T-helper 1 cell treated with Interleukin-12 subunit alpha and Interleukin-12 subunit beta and Interleukin-4 antibody, amounts not matched to agents 30 μg/mL and 1 μg/mL, for 36 hours (primary cell): Measurements from ENCODE around the gene TBL1XR1.
A peak's percentile ranks its signal among the peaks of the same experiment; 100 is the strongest.

Experiments
- H3K27ac Mint-ChIP-seq: one replicate; pipeline ENCODE4 v1.8.0; 2021; ENCODE audit warnings: mild to moderate bottlenecking, mixed read lengths
- H3K27me3 Mint-ChIP-seq: one replicate; pipeline ENCODE4 v1.8.0; 2021; ENCODE audit warnings: low read depth, mixed read lengths
- H3K36me3 Mint-ChIP-seq: one replicate; pipeline ENCODE4 v1.8.0; 2021; ENCODE audit warnings: low read depth, mixed read lengths
- H3K4me1 Mint-ChIP-seq: one replicate; pipeline ENCODE4 v1.8.0; 2021; ENCODE audit warnings: low read depth, mixed read lengths
- H3K4me3 Mint-ChIP-seq: one replicate; pipeline ENCODE4 v1.8.0; 2021; ENCODE audit warnings: mild to moderate bottlenecking, moderate library complexity, mixed read lengths
- H3K9me3 Mint-ChIP-seq: one replicate; pipeline ENCODE4 v1.8.0; 2021; ENCODE audit warnings: mixed read lengths

TBL1XR1 gene

GRCh38 chr3:177053107-177053506 lies 144.2 kb downstream of the TBL1XR1 start:
- no peak overlapping the region for H3K27ac Mint-ChIP-seq
- H3K4me3 Mint-ChIP-seq = no peak overlapping the region
- H3K4me1 Mint-ChIP-seq = peaks cover 11% of the 10 kb centered on the region
- H3K9me3 Mint-ChIP-seq = no peaks in the 10 kb centered on the region
- peaks cover 14% of the 10 kb centered on the region for H3K36me3 Mint-ChIP-seq
- H3K27me3 Mint-ChIP-seq = no peaks in the 10 kb centered on the region

- Mint-ChIP-seq H3K9me3 (no peaks in the 10 kb centered on the region), H3K36me3 (peaks cover 21% of the 10 kb centered on the region), H3K27ac (peak overlapping the region; percentile 29), H3K27me3 (no peaks in the 10 kb centered on the region), H3K4me3 (no peak overlapping the region), H3K4me1 (peaks cover 15% of the 10 kb centered on the region)
Measured at GRCh38 chr3:177051411-177051810, 145.9 kb downstream of the TBL1XR1 start.

GRCh38 chr3:177050501-177051237 lies 146.6 kb downstream of the TBL1XR1 start:
- H3K4me3 Mint-ChIP-seq = no peak overlapping the region
- peaks cover 24% of the 10 kb centered on the region for H3K36me3 Mint-ChIP-seq
- H3K9me3 Mint-ChIP-seq = no peaks in the 10 kb centered on the region
- peaks cover 13% of the 10 kb centered on the region for H3K4me1 Mint-ChIP-seq
- no peaks in the 10 kb centered on the region for H3K27me3 Mint-ChIP-seq
- H3K27ac Mint-ChIP-seq = no peak overlapping the region

- no peaks in the 10 kb centered on the region for H3K9me3 Mint-ChIP-seq
- H3K27me3 Mint-ChIP-seq = no peaks in the 10 kb centered on the region
- H3K36me3 Mint-ChIP-seq = peaks cover 54% of the 10 kb centered on the region
- no peak overlapping the region for H3K27ac Mint-ChIP-seq
- peaks cover 24% of the 10 kb centered on the region for H3K4me1 Mint-ChIP-seq
- H3K4me3 Mint-ChIP-seq = no peak overlapping the region
Measured at GRCh38 chr3:177045767-177046166, 151.5 kb downstream of the TBL1XR1 start.

- Mint-ChIP-seq H3K9me3 (no peaks in the 10 kb centered on the region), H3K4me1 (peaks cover 28% of the 10 kb centered on the region), H3K4me3 (no peak overlapping the region), H3K27me3 (no peaks in the 10 kb centered on the region), H3K27ac (no peak overlapping the region), H3K36me3 (peaks cover 54% of the 10 kb centered on the region)
Measured at GRCh38 chr3:177045222-177045621, 152.1 kb downstream of the TBL1XR1 start.

GRCh38 chr3:177041730-177042551 lies 155.3 kb downstream of the TBL1XR1 start:
- H3K9me3 Mint-ChIP-seq = no peaks in the 10 kb centered on the region
- H3K36me3 Mint-ChIP-seq = peaks cover 57% of the 10 kb centered on the region
- H3K4me3 Mint-ChIP-seq = no peak overlapping the region
- H3K27ac Mint-ChIP-seq = peak overlapping the region; percentile 47
- H3K27me3 Mint-ChIP-seq = no peaks in the 10 kb centered on the region
- H3K4me1 Mint-ChIP-seq = peaks cover 36% of the 10 kb centered on the region

- no peaks in the 10 kb centered on the region for H3K9me3 Mint-ChIP-seq
- peaks cover 32% of the 10 kb centered on the region for H3K4me1 Mint-ChIP-seq
- H3K36me3 Mint-ChIP-seq = peaks cover 56% of the 10 kb centered on the region
- no peaks in the 10 kb centered on the region for H3K27me3 Mint-ChIP-seq
- H3K4me3 Mint-ChIP-seq = no peak overlapping the region
- H3K27ac Mint-ChIP-seq = peak overlapping the region; percentile 47
Measured at GRCh38 chr3:177041021-177041729, 156.1 kb downstream of the TBL1XR1 start.

GRCh38 chr3:177039490-177040274 lies 157.6 kb downstream of the TBL1XR1 start:
- Mint-ChIP-seq H3K4me1 (peaks cover 36% of the 10 kb centered on the region), H3K4me3 (no peak overlapping the region), H3K36me3 (peaks cover 57% of the 10 kb centered on the region), H3K27me3 (no peaks in the 10 kb centered on the region), H3K27ac (no peak overlapping the region), H3K9me3 (no peaks in the 10 kb centered on the region)

GRCh38 chr3:177037241-177037640 lies 160.0 kb downstream of the TBL1XR1 start:
- Mint-ChIP-seq H3K9me3 (no peaks in the 10 kb centered on the region), H3K27me3 (no peaks in the 10 kb centered on the region), H3K36me3 (peaks cover 53% of the 10 kb centered on the region), H3K27ac (no peak overlapping the region), H3K4me1 (peaks cover 30% of the 10 kb centered on the region), H3K4me3 (no peak overlapping the region)

GRCh38 chr3:177035676-177036075 lies 161.6 kb downstream of the TBL1XR1 start:
- H3K36me3 Mint-ChIP-seq = peaks cover 48% of the 10 kb centered on the region
- H3K27ac Mint-ChIP-seq = no peak overlapping the region
- H3K4me3 Mint-ChIP-seq = no peak overlapping the region

GRCh38 chr3:177034832-177035475 lies 162.3 kb downstream of the TBL1XR1 start:
- Mint-ChIP-seq H3K4me3 (no peak overlapping the region), H3K36me3 (peaks cover 50% of the 10 kb centered on the region), H3K27me3 (no peaks in the 10 kb centered on the region), H3K27ac (no peak overlapping the region), H3K4me1 (peaks cover 9% of the 10 kb centered on the region), H3K9me3 (no peaks in the 10 kb centered on the region)

More at GRCh38 chr3:177035676-177036075, 161.6 kb downstream of the TBL1XR1 start:
- Mint-ChIP-seq H3K9me3 (no peaks in the 10 kb centered on the region), H3K4me1 (peaks cover 16% of the 10 kb centered on the region), H3K27me3 (no peaks in the 10 kb centered on the region)

GRCh38 chr3:177026505-177027277 lies 170.6 kb downstream of the TBL1XR1 start:
- Mint-ChIP-seq H3K9me3 (no peaks in the 10 kb centered on the region), H3K36me3 (peaks cover 44% of the 10 kb centered on the region), H3K4me1 (peaks cover 4% of the 10 kb centered on the region), H3K27ac (no peak overlapping the region), H3K27me3 (no peaks in the 10 kb centered on the region), H3K4me3 (no peak overlapping the region)

GRCh38 chr3:177015881-177016280 lies 181.4 kb downstream of the TBL1XR1 start:
- H3K9me3 Mint-ChIP-seq = no peaks in the 10 kb centered on the region
- no peaks in the 10 kb centered on the region for H3K27me3 Mint-ChIP-seq
- no peak overlapping the region for H3K27ac Mint-ChIP-seq
- H3K36me3 Mint-ChIP-seq = peaks cover 12% of the 10 kb centered on the region
- no peaks in the 10 kb centered on the region for H3K4me1 Mint-ChIP-seq
- no peak overlapping the region for H3K4me3 Mint-ChIP-seq
